Thyroid gland (tissue), 4 donors: ENCODE results near the gene NSRP1.

Experiments
- POLR2A ChIP-seq, 2 donors: fragments of 450-650 bp; IDR thresholded peaks; one replicate each; pipeline ENCODE4 v1.6.1; 2017; ENCODE audit warnings: antibody characterized with exemption in 2 of 2, mild to moderate bottlenecking in 2 of 2, moderate library complexity in 1 of 2
- TF ChIP-seq, protein P1 (sequence below), 6 experiments: fragments of 200-600 bp in 3 of 6; fragments of 450-650 bp in 3 of 6; sonication (generic) in 3 of 6; IDR thresholded peaks; one replicate each; pipeline ENCODE4 v1.5.1; 2016 to 2019; ENCODE audit warnings: antibody characterized with exemption in 6 of 6, mild to moderate bottlenecking in 2 of 6, inconsistent platforms in 1 of 6, moderate library complexity in 1 of 6

DNA sequence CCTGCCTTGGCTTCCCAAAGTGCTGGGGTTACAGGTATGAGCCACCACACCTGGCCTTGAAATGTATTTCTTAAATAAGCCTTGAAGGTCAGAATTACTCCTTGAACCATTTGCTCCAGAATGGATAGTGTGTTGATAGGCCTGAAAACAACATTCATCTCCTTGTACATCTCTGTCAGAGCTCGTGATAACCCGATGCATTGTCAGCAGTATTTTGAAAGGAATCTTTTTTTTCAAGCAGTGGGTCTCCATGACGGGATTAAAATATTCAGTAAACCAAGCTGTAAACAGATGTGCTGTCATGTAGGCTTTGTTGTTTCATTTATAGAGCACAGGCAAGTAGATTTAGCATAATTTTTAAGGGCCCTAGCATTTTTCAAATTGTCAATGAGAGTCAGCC, 16.6 kb downstream of the NSRP1 start:
- TF ChIP-seq, protein P1, sequence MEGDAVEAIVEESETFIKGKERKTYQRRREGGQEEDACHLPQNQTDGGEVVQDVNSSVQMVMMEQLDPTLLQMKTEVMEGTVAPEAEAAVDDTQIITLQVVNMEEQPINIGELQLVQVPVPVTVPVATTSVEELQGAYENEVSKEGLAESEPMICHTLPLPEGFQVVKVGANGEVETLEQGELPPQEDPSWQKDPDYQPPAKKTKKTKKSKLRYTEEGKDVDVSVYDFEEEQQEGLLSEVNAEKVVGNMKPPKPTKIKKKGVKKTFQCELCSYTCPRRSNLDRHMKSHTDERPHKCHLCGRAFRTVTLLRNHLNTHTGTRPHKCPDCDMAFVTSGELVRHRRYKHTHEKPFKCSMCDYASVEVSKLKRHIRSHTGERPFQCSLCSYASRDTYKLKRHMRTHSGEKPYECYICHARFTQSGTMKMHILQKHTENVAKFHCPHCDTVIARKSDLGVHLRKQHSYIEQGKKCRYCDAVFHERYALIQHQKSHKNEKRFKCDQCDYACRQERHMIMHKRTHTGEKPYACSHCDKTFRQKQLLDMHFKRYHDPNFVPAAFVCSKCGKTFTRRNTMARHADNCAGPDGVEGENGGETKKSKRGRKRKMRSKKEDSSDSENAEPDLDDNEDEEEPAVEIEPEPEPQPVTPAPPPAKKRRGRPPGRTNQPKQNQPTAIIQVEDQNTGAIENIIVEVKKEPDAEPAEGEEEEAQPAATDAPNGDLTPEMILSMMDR (IDR thresholded peaks at IDR 0.05), result no peak
- no peak for TF ChIP-seq POLR2A (IDR thresholded peaks at IDR 0.05)
